Left lung (tissue), 10 donors: ENCODE data around the gene ABCA13. TPM values are rescaled to one million over a fixed set of nuclear protein-coding genes. Genes with fewer than 3 reads are reported as not detected.

Experiments
- ATAC-seq: fragments of 200-7000 bp; cut with Tn5 transposase; one replicate; pipeline ENCODE4 v1.9.1; 2020; ENCODE audit warnings: moderate library complexity
- DNase-seq, 4 donors: peaks; one replicate each; pipeline ENCODE4 v3.0.0-alpha.2; 2013 to 2020
- H3K27ac ChIP-seq, 2 donors: fragments of 200-600 bp; sonication (generic) in 1 of 2; one replicate each; pipeline versions ENCODE4 v1.5.0 to v1.8.0; 2020 to 2021
- H3K27me3 ChIP-seq, 2 donors: fragments of 200-600 bp; sonication (generic) in 1 of 2; one replicate each; pipeline versions ENCODE4 v1.5.0 to v1.8.0; 2020 to 2021
- H3K36me3 ChIP-seq, 2 donors: fragments of 200-600 bp; sonication (generic) in 1 of 2; one replicate each; pipeline versions ENCODE4 v1.5.0 to v1.8.0; 2020 to 2021
- H3K4me1 ChIP-seq, 2 donors: fragments of 200-600 bp; one replicate each; pipeline ENCODE4 v1.8.0; 2021
- H3K4me3 ChIP-seq, 2 donors: fragments of 200-600 bp; sonication (generic) in 1 of 2; one replicate each; pipeline versions ENCODE4 v1.5.0 to v1.8.0; 2020 to 2021; ENCODE audit warnings: mild to moderate bottlenecking in 1 of 2
- H3K9me3 ChIP-seq, 2 donors: fragments of 200-600 bp; sonication (generic) in 1 of 2; one replicate each; pipeline versions ENCODE4 v1.5.0 to v1.8.0; 2020 to 2021
- CTCF ChIP-seq, 2 donors: fragments of 200-600 bp; sonication (generic) in 1 of 2; IDR thresholded peaks; one replicate each; pipeline versions ENCODE4 v1.5.0 to v1.8.0; 2021; ENCODE audit warnings: antibody characterized with exemption in 2 of 2
- intact Hi-C, 2 donors: fragments of 100-400 bp; cut with DNase I; formaldehyde crosslinking; loops; one replicate each; pipeline versions ENCODE4 v1.11.2 to v1.14.2; 2022
- polyA plus RNA-seq, 6 donors: library from polyadenylated mRNA; unstranded; fragments of 120-200 nt; gene quantifications; one replicate each; pipeline ENCODE4 v1.2.1, GENCODE V29; 2013; ENCODE audit not compliant: insufficient read length in 6 of 6
- total RNA-seq, 2 donors: library from RNA; stranded (reverse); fragmentation: NEBNext Ultra II Directional; extraction: Animal tissue kit (Norgen Biotek cat#: 25700); gene quantifications; one replicate each; pipeline ENCODE4 v1.2.1, GENCODE V29; 2021
- donor health status: DM: no; HTN: yes; CAD: no.
- donor health status: DM: no; HTN: no; CAD: no.

Gene ABCA13
- total and polyA plus RNA-seq, 8 donors = 0.55 to 2.9 (median 1.7) TPM

GRCh38 chr7:48402721-48403120, 231.5 kb downstream of the ABCA13 start:
- no peak overlapping the region for H3K27ac ChIP-seq
- no peaks in the 10 kb centered on the region for H3K36me3 ChIP-seq
- ATAC-seq = no peak
- H3K4me3 ChIP-seq = no peak overlapping the region
- no peaks in the 10 kb centered on the region for H3K4me1 ChIP-seq
- no peaks in the 10 kb centered on the region for H3K9me3 ChIP-seq
- H3K27me3 ChIP-seq = no peaks in the 10 kb centered on the region
- no peak for TF ChIP-seq CTCF (IDR thresholded peaks at IDR 0.05)
- DNase-seq = no peak
- intact Hi-C loops = no loop called here

- Histone ChIP-seq H3K4me3 (no peak overlapping the region), H3K27me3 (no peaks in the 10 kb centered on the region), H3K4me1 (no peaks in the 10 kb centered on the region), H3K27ac (no peak overlapping the region), H3K36me3 (no peaks in the 10 kb centered on the region), H3K9me3 (no peaks in the 10 kb centered on the region)
- DNase-seq = no peak
- TF ChIP-seq CTCF (IDR thresholded peaks at IDR 0.05) = no peak
- no peak for ATAC-seq
- intact Hi-C loops = no loop called here
Observed at GRCh38 chr7:48408731-48409130, 237.5 kb downstream of the ABCA13 start.

GRCh38 chr7:48411619-48412018, 240.4 kb downstream of the ABCA13 start:
- no peaks in the 10 kb centered on the region for H3K9me3 ChIP-seq
- H3K27ac ChIP-seq = no peak overlapping the region
- no peaks in the 10 kb centered on the region for H3K36me3 ChIP-seq
- no peak for TF ChIP-seq CTCF (IDR thresholded peaks at IDR 0.05)
- DNase-seq = no peak
- no peak for ATAC-seq
- no peaks in the 10 kb centered on the region for H3K4me1 ChIP-seq
- H3K27me3 ChIP-seq = no peaks in the 10 kb centered on the region
- intact Hi-C loops = no loop called here
- H3K4me3 ChIP-seq = no peak overlapping the region

GRCh38 chr7:48414011-48414732, 242.9 kb downstream of the ABCA13 start:
- no peaks in the 10 kb centered on the region for H3K9me3 ChIP-seq
- H3K27me3 ChIP-seq = no peaks in the 10 kb centered on the region

More at GRCh38 chr7:48414011-48414732, 242.9 kb downstream of the ABCA13 start:
- H3K27ac ChIP-seq = no peak overlapping the region
- no peak overlapping the region for H3K4me3 ChIP-seq
- DNase-seq (no peak), ATAC-seq (no peak)
- no peaks in the 10 kb centered on the region for H3K4me1 ChIP-seq
- intact Hi-C loops = no loop called here
- no peak for TF ChIP-seq CTCF (IDR thresholded peaks at IDR 0.05)
- H3K36me3 ChIP-seq = no peaks in the 10 kb centered on the region
